ENCODE measurements around the gene SFXN3. TPM values are rescaled to one million over a fixed set of nuclear protein-coding genes. Genes with fewer than 3 reads are reported as not detected.

SFXN3 gene
- total and polyA plus RNA-seq, 2 of the 13 experiments (the other 11 are each of a cell fraction or from before 2014, with no cell fraction given): 16.8 to 71.5 TPM

GRCh38 chr10:101031796-101032636 lies 982 bp downstream of the SFXN3 start (continued):
- TF ChIP-seq ARID4A (CRISPR knock-in tag; IDR thresholded peaks at IDR 0.05; ENCODE audit: borderline replicate concordance): peak; percentile 48; the same call in 1 of the 2 replicates
- TF ChIP-seq ZSCAN22 (CRISPR knock-in tag; IDR thresholded peaks at IDR 0.05): no peak
- peak; percentile 34; the same call in 1 of the 2 replicates for TF ChIP-seq MEF2D (CRISPR knock-in tag; IDR thresholded peaks at IDR 0.05)
- no peak for TF ChIP-seq HIVEP1 (CRISPR knock-in tag; IDR thresholded peaks at IDR 0.05)
- TF ChIP-seq HOXA7 (CRISPR knock-in tag; IDR thresholded peaks at IDR 0.05): no peak
- no peak for TF ChIP-seq ZNF569 (CRISPR knock-in tag; IDR thresholded peaks at IDR 0.05; ENCODE audit: borderline replicate concordance)
- TF ChIP-seq PPARG (CRISPR knock-in tag; conservative IDR thresholded peaks at IDR 0.05): peak; percentile 69
- TF ChIP-seq ZNF562 (CRISPR knock-in tag; IDR thresholded peaks at IDR 0.05; ENCODE audit: borderline replicate concordance): no peak
- no peak for TF ChIP-seq POGK (CRISPR knock-in tag; conservative IDR thresholded peaks at IDR 0.05)
- TF ChIP-seq ZNF30 (CRISPR knock-in tag; IDR thresholded peaks at IDR 0.05): no peak
- TF ChIP-seq ZNF788 (CRISPR knock-in tag; IDR thresholded peaks at IDR 0.05; ENCODE audit: borderline replicate concordance): no peak
- TF ChIP-seq ZNF766 (CRISPR knock-in tag; IDR thresholded peaks at IDR 0.05; ENCODE audit: borderline replicate concordance): no peak
- TF ChIP-seq FOXC1 (CRISPR knock-in tag; IDR thresholded peaks at IDR 0.05; ENCODE audit: borderline replicate concordance): no peak
- TF ChIP-seq RNF219 (CRISPR knock-in tag; IDR thresholded peaks at IDR 0.05): no peak
- peak; percentile 34; the same call in 1 of the 2 replicates for TF ChIP-seq CREM (IDR thresholded peaks at IDR 0.05)
- no peak for TF ChIP-seq CREM (CRISPR knock-in tag; IDR thresholded peaks at IDR 0.05)
- TF ChIP-seq HNRNPLL (IDR thresholded peaks at IDR 0.05; ENCODE audit: low read depth, low read length, poor library complexity, severe bottlenecking): peak; percentile 67
- TF ChIP-seq ZNF773 (CRISPR knock-in tag; IDR thresholded peaks at IDR 0.05; ENCODE audit: borderline replicate concordance): no peak
- 0 out of 2 replicates have a peak, but pooled peaks have one; percentile 19 for TF ChIP-seq ZMYM4 (CRISPR knock-in tag; IDR thresholded peaks at IDR 0.05)
- peak; percentile 63; the same call in 1 of the 2 replicates for TF ChIP-seq FOXK1 (CRISPR knock-in tag; IDR thresholded peaks at IDR 0.05; ENCODE audit: borderline replicate concordance, low read depth)
